ENCODE measurements around the gene BCL2L15. TPM values are rescaled to one million over a fixed set of nuclear protein-coding genes. Genes with fewer than 3 reads are reported as not detected.

BCL2L15 gene
- total RNA-seq, 1 donor from 2014 or later, result 0.14 TPM

Other genes with a start within 250 kb of the BCL2L15 start
- gene PHTF1, start 128.1 kb downstream of the BCL2L15 start, total RNA-seq, result 31.5 and 36.4 TPM in 2 replicates
- gene RSBN1, start 75.1 kb downstream of the BCL2L15 start, total RNA-seq, result 10.6 and 10.8 TPM in 2 replicates
- gene PTPN22, start 15.9 kb downstream of the BCL2L15 start, total RNA-seq, result 1.2 and 1.3 TPM in 2 replicates
- gene AP4B1, start 17.2 kb upstream of the BCL2L15 start, total RNA-seq, result 14.9 and 15.2 TPM in 2 replicates
- gene DCLRE1B, start 17.7 kb upstream of the BCL2L15 start, total RNA-seq, result 7.8 and 8.1 TPM in 2 replicates
- gene HIPK1, start 41.7 kb upstream of the BCL2L15 start, total RNA-seq, result 54.0 and 55.4 TPM in 2 replicates
- gene OLFML3, start 91.9 kb upstream of the BCL2L15 start, total RNA-seq, result 23.2 and 26.7 TPM in 2 replicates